Activated B cell treated with CpG ODN at 0.5 μM for 24 hours (primary cell): ENCODE data around the gene APPBP2. TPM values are rescaled to one million over a fixed set of nuclear protein-coding genes. Genes with fewer than 3 reads are reported as not detected.

ENCODE experiments used
- ATAC-seq: fragments of 200-7000 bp; cut with Tn5 transposase; one replicate; pipeline ENCODE4 v1.10.0; 2021; ENCODE audit warnings: low read depth, mild to moderate bottlenecking, moderate library complexity
- CTCF ChIA-PET: fragments of 350-600 bp; sonication (Branson Sonifier 250); formaldehyde crosslinking; loops from one replicate; lab custom pipeline; 2021; ENCODE audit warnings: antibody characterized with exemption; lab: Charles Lee
- POLR2A ChIA-PET: fragments of 350-600 bp; sonication (Branson Sonifier 250); formaldehyde crosslinking; loops from one replicate; lab custom pipeline; 2021; ENCODE audit warnings: antibody characterized with exemption; lab: Charles Lee
- DNase-seq: peaks from one replicate; pipeline ENCODE4 v3.0.0; 2022
- H3K27ac Mint-ChIP-seq: one replicate; pipeline ENCODE4 v1.8.0; 2020; ENCODE audit warnings: mixed read lengths
- H3K27me3 Mint-ChIP-seq: one replicate; pipeline ENCODE4 v1.8.0; 2021; ENCODE audit warnings: mixed read lengths
- H3K36me3 Mint-ChIP-seq: one replicate; pipeline ENCODE4 v1.8.0; 2021; ENCODE audit warnings: low read depth, mixed read lengths
- H3K4me1 Mint-ChIP-seq: one replicate; pipeline ENCODE4 v1.8.0; 2021; ENCODE audit warnings: mixed read lengths
- H3K4me3 Mint-ChIP-seq: one replicate; pipeline ENCODE4 v1.8.0; 2020; ENCODE audit warnings: mild to moderate bottlenecking, mixed read lengths
- H3K9me3 Mint-ChIP-seq: one replicate; pipeline ENCODE4 v1.8.0; 2020; ENCODE audit warnings: mixed read lengths
- CTCF ChIP-seq: fragments of 200-600 bp; IDR thresholded peaks from one replicate; pipeline ENCODE4 v1.8.0; 2022; ENCODE audit warnings: antibody characterized with exemption, mild to moderate bottlenecking
- intact Hi-C: fragments of 100-400 bp; cut with micrococcal nuclease; formaldehyde crosslinking; loops from one replicate; pipeline ENCODE4 v1.15.1; 2024
- total RNA-seq: library from RNA; stranded (reverse); gene quantifications from 2 replicates; pipeline ENCODE4 v1.2.3, GENCODE V29; 2022

The APPBP2 gene
- total RNA-seq, 1 donor from 2014 or later: 29.9 TPM

- intact Hi-C loops: no loop called here
- no peak for ATAC-seq
- Mint-ChIP-seq H3K4me1 (peaks cover 4% of the 10 kb centered on the region), H3K27ac (no peak overlapping the region), H3K27me3 (no peaks in the 10 kb centered on the region), H3K4me3 (no peak overlapping the region), H3K36me3 (peaks cover 35% of the 10 kb centered on the region), H3K9me3 (no peaks in the 10 kb centered on the region)
- ChIA-PET CTCF (no interaction called here), POLR2A (no interaction called here)
- no peak for TF ChIP-seq CTCF
- no peak for DNase-seq
Measured at GRCh38 chr17:60502145-60502544, 23.9 kb downstream of the APPBP2 start.

- H3K4me3 Mint-ChIP-seq: no peak overlapping the region
- CTCF ChIA-PET: no interaction called here
- ATAC-seq: no peak
Measured at GRCh38 chr17:60501589-60501988, 24.5 kb downstream of the APPBP2 start.

GRCh38 chr17:60496041-60496440, 30.0 kb downstream of the APPBP2 start:
- CTCF ChIA-PET: no interaction called here
- no peaks in the 10 kb centered on the region for H3K27me3 Mint-ChIP-seq
- no peaks in the 10 kb centered on the region for H3K4me1 Mint-ChIP-seq
- H3K9me3 Mint-ChIP-seq: peaks cover 6% of the 10 kb centered on the region
- ATAC-seq (no peak), DNase-seq (no peak)
- no peak overlapping the region for H3K4me3 Mint-ChIP-seq
- H3K27ac Mint-ChIP-seq: no peak overlapping the region
- intact Hi-C loops: no loop called here
- H3K36me3 Mint-ChIP-seq: peaks cover 80% of the 10 kb centered on the region
- no peak for TF ChIP-seq CTCF
- POLR2A ChIA-PET: no interaction called here

More at GRCh38 chr17:60501589-60501988, 24.5 kb downstream of the APPBP2 start:
- intact Hi-C loops: no loop called here
- DNase-seq: no peak
- POLR2A ChIA-PET: no interaction called here
- Mint-ChIP-seq H3K4me1 (peaks cover 4% of the 10 kb centered on the region), H3K36me3 (peaks cover 40% of the 10 kb centered on the region), H3K27me3 (no peaks in the 10 kb centered on the region), H3K27ac (no peak overlapping the region), H3K9me3 (no peaks in the 10 kb centered on the region)
- TF ChIP-seq CTCF: no peak

- POLR2A ChIA-PET: no interaction called here
- no peaks in the 10 kb centered on the region for H3K4me1 Mint-ChIP-seq
- no peak for ATAC-seq
- peaks cover 86% of the 10 kb centered on the region for H3K36me3 Mint-ChIP-seq
- H3K9me3 Mint-ChIP-seq: peaks cover 11% of the 10 kb centered on the region
- no peak for TF ChIP-seq CTCF
- no peak overlapping the region for H3K4me3 Mint-ChIP-seq
- intact Hi-C loops: no loop called here
- H3K27me3 Mint-ChIP-seq: no peaks in the 10 kb centered on the region
- no peak overlapping the region for H3K27ac Mint-ChIP-seq
- DNase-seq: no peak
- CTCF ChIA-PET: no interaction called here
Measured at GRCh38 chr17:60495260-60495659, 30.8 kb downstream of the APPBP2 start.

GRCh38 chr17:60493847-60494321, 32.2 kb downstream of the APPBP2 start:
- no peaks in the 10 kb centered on the region for H3K4me1 Mint-ChIP-seq
- no peak overlapping the region for H3K27ac Mint-ChIP-seq
- no peak overlapping the region for H3K4me3 Mint-ChIP-seq
- ATAC-seq (no peak), DNase-seq (no peak)
- H3K36me3 Mint-ChIP-seq: peaks cover 87% of the 10 kb centered on the region
- no peak for TF ChIP-seq CTCF
- POLR2A ChIA-PET: interaction anchor here (0.7 kb wide), 1 partner anchor 1004 kb away, joined by 6 read pairs; no protein-coding TSS in a partner anchor
- peaks cover 11% of the 10 kb centered on the region for H3K9me3 Mint-ChIP-seq
- intact Hi-C loops: no loop called here
- H3K27me3 Mint-ChIP-seq: no peaks in the 10 kb centered on the region
- CTCF ChIA-PET: no interaction called here
